Measurements from ENCODE around the gene ABLIM3.

Gene ABLIM3

DNA sequence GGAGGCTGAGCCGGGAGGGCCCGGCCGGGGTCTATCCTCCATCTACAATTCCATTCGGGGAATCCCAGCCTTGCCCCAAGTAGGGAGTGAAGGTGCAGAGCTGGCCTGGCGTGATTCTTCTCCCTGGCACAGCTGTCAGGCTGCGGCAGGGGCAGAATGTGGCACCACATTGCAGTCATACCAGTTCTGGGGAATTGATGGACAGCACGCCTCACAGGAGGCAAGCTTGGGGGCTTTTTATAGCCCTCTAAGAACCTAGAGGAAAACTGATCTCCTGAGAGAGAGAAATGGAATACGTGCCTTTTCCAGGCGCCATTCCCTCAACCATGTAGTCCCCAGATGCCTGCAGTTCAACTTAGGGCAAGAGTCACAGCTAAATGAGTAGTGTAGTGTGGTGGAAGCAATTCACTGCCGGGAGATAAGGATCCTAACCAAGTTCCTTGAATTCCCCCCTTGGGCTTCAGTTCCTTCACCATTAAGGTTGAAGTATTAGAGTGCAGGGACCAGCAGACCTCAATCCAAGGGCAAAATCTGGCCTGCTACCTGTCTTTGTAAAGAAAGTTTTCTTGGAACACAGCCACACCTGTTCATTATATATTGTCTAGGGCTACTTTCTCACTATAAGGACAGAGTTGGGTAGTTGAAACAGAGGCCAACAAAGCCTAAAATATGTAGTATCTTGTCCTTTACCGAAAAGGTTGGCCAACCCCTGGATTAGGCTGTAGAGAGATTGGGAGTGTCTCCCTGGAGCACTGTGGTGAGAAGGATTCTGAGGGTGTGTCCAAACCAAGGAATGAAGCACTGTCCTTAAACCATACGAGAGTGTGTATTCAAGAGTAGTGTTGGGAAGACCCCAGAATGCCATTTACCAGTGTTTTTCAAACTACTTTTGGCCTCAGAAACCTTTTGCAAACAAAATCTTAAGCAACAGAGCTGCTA lies 141.0 kb downstream of the ABLIM3 start:
- no peak for DNase-seq (ENCODE audit: low read depth)

DNA sequence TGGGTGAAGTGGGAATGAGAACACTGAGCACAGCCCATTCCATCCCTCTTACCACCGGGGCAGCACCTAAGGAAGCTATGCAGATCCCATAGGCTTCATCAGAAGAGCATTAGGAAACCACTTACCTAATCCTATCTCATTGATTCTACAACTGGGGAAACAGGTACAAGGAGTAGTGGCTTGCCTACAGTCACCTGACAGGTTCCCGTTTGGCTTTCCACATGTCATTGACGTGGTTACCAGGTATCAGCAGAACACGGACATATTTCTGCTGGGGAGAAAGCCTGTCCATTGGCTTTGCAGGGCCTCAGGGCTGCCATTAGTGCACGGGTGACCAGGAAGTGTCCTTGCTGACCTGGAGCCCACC lies 141.7 kb downstream of the ABLIM3 start:
- no peak for DNase-seq (ENCODE audit: low read depth)

DNA sequence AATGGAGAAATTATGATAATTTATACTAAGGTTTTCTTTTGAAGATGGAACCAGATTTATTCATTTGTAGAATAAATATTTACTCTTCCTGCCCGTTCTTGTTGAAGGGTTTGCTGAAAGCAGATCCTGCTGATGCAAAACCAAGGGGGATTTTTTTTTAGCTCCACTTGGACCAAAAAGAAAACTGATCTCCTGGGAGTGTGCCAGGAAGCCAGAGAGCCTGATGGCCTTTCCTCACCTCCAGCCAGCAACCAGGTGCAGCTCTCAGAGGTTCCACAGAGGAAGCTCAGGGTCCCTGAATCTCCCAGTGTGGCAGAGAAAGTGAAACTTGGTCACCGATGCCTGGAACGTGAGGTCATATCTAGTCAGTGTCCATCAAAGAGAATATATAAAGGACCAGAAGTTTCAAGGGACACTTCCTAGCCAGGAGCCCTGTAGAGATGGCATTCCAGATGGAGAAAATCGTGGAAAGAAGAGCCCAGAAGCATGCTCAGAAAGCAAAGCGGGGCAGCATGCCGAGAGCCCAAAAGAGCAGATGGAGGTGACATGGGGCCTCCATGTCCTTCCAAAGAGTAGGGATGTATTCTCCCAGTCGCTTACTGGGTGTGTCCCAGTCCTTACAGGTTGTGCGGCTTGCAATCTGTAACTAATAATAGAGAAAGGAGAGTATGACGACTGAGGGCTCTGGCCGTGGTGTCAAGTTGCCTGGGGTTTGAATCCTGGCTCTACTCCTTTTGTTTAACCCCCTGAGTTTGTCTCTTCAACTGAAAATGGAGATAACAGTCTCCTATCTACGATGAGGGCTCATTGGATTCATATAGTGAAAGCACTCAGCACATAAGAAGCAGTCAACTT lies 142.6 kb downstream of the ABLIM3 start:
- no peak for DNase-seq (ENCODE audit: low read depth)

DNA sequence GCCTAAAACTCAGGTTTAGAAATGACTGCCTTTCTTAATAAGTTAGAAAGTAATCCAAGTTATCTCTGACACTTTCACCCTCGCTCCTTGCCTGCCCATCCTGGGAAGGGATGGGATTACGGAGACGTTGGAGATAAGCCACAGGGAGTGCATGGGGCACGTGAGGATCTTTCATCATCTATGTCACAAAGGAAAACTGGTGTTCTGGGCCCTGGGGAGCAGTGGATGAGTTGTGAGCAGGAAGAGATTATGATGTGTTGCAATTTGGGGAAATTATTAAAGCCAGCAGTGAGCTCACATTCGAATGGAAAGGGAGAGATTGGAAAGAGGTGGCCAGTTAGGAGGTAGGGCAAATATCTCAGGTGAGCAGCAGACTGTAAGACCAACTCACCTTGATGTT lies 143.2 kb downstream of the ABLIM3 start:
- no peak for DNase-seq (ENCODE audit: low read depth)

DNA sequence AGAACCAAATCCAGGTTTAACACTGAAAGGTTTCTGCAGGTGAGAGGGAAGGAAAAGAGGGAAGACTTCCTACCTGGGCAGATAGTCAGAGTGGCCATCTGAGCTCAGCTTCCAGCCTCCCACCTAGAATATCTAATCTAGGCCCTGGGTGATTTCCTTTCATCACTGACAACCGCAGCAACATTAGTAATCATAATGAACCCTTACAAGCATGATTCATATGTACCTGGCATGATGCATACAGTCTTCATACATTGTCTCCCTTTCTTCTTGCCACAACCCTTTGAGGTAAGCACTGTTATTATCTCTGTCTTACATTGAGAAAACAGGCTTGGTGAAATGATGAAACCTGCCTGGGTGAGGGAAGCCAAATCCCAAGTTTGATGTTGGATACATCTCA lies 143.9 kb downstream of the ABLIM3 start:
- DNase-seq (ENCODE audit: low read depth): no peak

DNA sequence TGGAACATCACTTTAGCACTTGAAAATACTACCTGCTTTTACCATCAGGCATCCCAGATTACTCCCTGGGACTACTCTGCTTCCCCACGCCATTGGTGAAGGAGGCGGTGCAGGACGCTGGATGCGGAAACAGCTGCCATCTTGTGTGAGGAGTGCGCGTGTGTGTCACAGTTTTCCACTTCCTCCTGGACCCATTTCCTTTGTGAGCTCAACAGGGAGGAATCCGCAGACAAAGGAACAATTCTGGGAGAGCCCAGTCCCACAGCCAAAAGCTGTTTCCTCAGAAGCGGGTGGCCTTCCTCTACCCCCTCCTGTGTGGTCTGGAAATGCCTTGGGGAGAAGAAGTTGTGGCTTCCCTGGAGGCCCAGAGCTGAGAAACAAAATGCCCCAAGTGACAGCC lies 147.1 kb downstream of the ABLIM3 start:
- DNase-seq (ENCODE audit: low read depth): no peak

DNA sequence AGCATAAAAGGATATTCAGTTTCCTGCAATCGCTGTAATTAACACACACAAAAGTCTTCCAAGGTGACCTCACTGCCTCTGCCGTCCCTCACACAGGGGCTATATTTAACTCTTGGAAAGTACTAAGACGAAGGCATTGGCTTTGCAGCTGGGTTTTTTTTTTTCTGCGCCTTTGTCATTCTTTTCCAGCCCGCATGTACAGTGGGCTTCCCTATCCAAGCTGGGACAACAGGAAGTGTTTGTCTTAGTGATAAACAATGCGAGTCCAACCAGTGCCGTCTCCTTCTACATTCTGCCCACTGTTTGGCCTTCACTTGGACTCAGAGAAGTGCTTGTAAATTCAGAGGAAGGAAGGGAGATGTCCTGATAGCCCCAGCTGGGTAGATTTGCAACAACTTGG lies 148.0 kb downstream of the ABLIM3 start:
- DNase-seq (ENCODE audit: low read depth): no peak

DNA sequence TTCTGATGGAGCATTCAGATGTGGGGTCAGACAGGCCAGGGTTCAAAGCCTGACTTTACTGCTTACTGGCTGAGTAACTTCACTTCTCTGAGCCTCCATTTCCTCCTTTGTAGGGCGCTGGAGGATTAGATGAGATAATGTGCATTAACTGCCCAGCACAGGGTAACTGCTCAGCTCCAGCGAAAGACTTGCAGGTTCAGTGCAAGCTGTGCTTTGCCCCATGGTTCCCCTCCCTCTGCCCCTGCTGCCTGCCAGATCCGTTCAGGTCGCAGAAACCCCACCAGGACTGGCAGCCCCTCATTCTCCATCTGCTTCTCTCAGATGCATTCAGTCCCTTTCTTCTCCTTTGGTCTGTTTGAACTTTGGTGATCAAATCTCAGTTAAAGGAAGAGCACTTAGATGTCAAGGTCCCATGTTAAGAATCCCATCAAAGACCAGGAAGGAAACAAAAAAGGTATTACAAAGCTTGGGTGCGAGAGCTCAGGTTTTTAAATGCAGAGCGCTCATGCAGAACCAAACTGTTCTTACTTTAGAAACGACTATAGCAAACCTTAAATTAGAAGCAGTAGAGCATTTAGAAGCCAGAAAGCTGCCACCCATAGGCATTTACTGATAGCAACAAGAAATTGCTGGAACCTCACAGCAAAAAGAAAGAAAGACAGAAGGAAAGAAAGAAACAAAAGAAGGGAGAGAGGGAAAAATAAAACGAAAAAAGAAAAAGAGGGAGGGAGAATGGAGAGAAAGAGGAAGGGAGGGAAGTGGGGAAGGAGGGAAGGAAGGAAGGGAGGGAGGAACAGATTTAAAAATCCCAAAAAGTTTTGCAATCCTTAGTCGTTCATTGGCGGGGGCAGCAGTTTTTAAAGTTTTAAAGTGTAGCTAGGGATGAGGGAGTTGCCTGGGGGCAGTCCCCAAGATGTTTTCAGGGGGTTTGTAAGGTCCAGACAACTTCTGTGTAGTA lies 153.9 kb downstream of the ABLIM3 start:
- no peak for DNase-seq (ENCODE audit: low read depth)

DNA sequence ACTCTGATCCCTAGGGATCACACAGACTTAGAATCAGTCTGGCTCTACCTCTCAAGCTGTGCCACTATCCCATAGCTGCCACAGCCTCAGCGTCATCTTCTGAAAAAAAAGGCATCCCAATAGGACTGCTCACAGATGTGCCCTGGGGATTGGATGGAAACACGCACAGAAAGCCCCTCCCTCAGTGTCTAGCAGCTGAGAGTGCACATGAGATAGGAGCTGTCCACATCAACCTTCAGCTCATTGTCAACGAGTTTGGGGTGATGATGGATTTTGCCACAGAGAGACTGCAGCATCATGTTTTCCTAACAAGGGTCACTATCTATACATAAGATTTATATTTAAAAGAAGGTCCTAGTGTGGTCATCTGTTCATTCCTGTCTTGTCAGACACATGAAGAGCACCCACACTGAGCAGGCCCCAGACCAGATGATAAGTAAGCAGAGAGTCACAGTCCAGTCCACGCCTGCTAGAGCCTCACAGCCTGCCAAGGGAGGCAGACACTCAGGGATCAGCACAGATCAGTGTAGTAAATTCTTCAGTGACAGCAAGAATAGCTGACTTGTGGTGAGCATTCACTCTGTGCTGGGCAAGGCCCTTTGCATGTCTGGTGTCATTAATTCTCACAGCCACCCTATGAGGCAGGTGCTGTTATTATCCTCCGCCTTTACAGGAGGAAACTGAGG lies 156.2 kb downstream of the ABLIM3 start:
- DNase-seq (ENCODE audit: low read depth): no peak

DNA sequence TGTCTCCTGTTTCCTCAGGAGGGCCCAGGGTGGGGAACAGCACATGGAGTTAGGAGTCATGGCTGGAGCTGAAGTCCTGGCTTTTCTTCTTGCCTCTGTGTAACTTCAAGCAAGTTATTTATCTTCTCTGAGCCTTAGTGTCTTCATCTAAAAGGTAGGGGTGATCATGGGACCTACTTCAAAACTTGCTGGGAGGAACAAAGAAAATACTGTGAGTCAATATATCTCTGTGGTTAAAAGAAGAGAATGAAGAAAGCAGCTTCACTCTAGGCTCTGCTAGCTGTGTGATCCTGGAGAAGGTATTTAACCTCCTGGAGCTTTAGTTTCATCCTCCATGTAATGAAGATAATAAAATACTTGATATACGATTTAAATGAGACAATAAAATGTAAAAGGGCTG lies 156.9 kb downstream of the ABLIM3 start:
- DNase-seq (ENCODE audit: low read depth): no peak

DNA sequence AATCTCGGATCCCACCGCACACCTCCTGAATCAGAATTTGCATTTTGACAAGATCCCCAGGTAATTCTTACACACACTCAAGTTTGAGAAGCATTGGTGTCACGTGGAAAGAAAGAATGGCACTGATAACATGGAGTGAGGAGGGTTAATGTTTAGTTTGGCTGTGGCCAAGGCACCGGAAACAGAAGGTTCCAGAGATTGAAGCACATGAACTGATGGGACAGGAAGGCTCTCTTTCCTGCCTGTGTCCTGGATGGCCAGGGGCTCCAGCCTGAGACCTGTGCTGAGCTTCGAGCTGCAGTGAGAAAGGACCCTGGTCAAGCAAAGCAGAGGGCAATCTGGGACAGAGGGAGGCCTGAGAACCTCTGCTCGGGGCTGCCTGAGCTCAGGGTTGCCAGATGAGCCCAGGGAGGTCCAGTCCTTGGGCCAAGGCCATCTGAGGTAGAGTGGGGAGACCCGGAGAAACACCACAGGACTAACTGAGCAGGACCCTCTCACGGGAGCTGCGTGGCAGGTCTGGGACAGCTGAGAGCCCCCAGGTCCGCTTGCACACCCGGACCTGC lies 157.6 kb downstream of the ABLIM3 start:
- no peak for DNase-seq (ENCODE audit: low read depth)

DNA sequence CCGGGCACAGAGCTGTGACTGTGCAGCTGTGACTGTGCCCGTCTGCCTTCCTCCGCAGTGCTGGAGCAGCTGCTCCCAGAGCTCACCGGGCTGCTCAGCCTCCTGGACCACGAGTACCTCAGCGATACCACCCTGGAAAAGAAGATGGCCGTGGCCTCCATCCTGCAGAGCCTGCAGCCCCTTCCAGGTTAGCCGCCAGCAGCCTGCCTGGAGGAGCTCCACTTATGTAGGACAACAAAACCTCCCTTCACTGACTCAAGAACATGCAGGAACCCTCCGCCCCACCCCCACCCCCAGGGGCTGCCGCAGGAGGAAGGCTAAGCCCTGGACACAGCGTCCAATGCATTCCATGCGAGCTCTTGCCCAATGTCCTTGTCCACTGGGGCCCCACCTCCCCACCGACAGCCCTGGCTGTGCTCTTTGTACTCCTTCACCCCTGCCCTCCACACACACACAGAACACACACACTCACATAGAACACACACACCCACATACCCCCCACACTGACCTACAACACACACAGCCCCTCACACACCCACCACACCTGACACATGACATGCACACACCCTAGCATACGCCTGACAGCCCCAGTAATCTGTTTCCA lies 158.3 kb downstream of the ABLIM3 start:
- no peak for DNase-seq (ENCODE audit: low read depth)

DNA sequence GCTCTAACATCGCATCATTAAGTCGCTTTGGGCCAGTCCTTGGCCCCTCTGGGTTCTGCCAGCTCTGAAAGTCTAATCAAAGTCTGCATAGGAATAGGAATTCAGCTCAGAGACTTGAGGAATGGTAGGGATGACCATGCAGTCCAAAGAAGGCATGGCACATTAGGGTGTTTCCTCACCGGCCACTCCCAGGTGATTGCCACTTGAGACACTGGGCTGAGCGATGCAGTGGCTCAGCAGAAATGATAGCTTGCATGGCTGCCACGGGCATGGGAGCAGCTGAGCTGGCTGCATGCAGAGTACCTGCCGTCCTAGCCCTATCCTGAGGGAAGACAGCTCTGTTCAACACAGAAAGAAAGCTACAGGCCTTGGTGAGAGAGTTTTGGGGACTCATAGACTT lies 159.1 kb downstream of the ABLIM3 start:
- DNase-seq (ENCODE audit: low read depth): no peak

DNA sequence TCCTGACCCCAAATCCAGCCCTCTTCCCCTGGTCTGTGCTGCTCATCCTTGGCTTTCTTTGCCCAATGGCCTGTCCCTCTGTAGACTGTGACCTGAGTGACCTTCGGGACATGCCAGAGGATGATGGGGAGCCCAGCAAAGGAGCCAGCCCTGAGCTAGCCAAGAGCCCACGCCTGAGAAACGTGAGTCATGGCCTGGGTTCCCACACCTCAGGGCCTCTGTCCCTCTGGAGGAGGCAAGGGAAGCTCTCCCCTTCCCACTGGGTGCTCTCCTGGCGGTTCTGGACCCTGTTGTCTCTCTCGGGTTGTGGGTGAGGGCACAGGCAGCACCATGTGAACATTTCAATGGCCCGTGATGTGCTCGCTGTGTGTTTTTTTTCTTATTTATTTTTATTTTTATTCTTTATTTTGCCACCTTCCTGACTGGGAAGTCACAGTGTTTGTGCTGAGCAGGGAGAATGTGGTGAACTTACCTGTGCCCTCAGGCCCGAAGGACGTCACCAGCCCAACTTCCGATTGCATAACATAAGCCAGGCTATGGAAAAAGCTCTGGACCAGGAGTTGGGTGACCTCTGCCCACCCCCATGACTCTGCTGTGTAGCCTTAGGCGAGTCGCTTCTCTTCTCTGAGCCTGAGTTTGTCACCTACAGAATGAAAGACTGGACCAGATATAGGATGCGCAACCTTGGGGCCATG lies 159.9 kb downstream of the ABLIM3 start:
- DNase-seq (ENCODE audit: low read depth): no peak

DNA sequence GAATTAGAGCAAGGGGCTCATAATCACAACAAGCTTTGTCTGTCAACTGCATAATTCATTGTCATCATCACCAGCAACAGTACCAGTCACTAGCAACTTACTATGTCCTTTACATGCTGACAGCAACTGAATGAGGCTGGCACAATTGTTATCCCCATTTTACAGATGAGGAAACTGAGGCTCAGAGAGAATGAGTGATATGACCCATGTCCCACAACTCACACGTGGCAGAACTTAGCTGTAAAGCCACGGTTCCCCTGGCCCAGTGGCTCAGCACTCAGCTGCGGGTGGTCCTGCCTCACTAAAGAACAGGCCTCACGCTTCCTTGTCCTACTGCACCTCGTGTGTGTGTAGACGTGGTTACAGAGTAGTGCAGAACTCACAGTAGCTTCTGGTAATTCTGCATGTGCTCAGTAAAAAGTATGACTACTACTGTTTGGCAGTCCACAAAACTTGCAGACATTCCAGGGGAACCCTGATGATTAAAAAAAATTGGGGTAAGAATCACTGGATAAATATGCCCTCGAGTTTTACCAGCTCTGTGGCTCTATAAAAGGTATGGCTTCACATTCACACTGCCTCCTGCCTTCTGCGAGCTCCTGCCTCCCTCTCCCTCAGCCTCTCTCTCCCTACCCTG lies 160.6 kb downstream of the ABLIM3 start:
- DNase-seq (ENCODE audit: low read depth): no peak

DNA sequence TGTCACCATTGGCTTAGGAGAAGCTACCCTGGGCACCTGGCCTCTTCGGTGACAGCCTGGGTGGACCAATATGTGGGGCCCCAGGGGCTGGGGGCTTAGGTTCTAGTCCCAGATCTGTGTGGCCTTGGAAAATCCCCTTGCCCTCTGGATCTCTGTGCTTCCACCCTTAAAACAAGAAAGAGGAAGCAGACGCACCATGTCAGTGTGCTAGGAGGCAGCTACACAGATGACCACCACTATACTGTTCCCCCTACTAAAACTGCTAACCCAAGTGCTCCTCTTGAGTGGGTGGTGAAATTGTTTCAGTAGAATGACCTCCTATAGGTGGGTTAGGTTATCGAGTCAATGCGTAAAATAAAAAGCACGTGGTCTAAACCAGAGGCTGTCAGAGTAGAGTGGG lies 161.3 kb downstream of the ABLIM3 start:
- no peak for DNase-seq (ENCODE audit: low read depth)

DNA sequence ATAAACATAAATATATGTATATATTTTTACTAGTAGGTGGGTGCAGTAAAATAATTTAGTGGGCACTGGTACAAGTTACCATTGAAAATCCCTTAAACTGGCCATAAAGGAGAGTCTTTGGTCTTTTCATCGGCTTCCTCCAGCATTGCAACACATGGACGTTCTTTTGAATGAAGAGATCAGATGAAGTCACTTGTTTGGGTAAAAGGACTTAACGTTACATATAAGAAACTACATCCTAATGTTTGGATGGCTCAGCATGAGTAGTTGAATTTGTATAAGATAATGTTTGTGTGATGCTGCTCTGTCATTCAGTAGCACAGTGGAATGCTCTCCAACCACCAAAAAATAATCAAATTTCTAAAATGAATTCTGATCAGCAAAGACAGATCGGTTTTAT lies 161.9 kb downstream of the ABLIM3 start:
- no peak for DNase-seq (ENCODE audit: low read depth)

DNA sequence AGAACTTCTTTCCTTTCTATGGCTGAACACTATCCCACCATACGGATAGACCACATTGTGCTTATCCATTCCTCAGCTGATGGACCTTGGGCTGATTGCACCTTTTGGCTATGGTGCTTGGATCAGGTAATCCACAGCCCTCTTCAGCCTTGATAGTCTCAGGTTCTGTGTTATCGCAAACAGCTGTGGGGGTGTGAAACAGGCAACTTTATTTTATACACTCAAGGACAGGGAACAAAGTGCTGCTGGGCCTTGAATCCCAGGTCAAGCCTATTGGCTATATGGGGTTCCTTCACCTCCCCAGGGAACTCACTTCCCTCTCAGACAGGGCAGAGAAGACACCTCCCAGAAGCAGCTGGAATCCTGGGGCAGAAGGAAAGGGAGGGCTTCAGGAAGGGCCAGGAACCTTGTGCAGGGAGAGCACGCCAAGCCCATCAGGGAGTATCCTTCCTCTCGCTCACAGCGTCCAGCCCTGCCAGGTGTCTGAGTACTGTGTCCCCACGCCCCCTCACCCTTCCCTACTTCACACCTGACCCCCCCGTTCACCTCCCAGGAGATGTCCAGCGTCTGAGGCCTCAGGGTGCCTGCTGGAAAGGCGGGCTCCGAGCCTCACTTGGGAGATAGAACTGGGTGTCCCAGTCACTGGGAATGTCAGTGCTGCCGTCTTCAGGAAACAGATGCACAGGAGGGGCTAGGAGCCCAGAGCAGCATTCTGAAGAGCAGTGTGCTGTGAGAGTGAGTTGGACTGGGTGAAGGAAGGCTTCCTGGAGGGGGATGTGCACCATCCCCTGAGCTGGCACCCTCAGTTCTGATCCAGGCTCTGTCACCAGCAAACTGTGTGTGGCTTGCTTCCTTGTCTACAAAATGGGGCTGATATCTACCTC lies 163.1 kb downstream of the ABLIM3 start:
- DNase-seq (ENCODE audit: low read depth): no peak
